ENCODE measurements around the gene MLX. TPM values are rescaled to one million over a fixed set of nuclear protein-coding genes. Genes with fewer than 3 reads are reported as not detected.

The MLX gene
- total and polyA plus RNA-seq, 2 of the 8 experiments (the other 6 are each of a cell fraction or from before 2014, with no cell fraction given), result 27.0 to 27.5 TPM

GRCh38 chr17:42547698-42548069, 19.2 kb upstream of the MLX start:
- Histone ChIP-seq H4K5ac (ENCODE audit: insufficient read length, low read depth, low read length) (no peak overlapping the region), H3K56ac (replicated peaks; ENCODE audit: insufficient read length, low read depth, low read length) (no peak overlapping the region), H3K18ac (ENCODE audit: extremely low read depth, low read length) (no peak overlapping the region; the same call in 1 of the 2 replicates), H3K4me1 (replicated peaks in 1 of 4; ENCODE audit: control insufficient read depth in 3 of 4, insufficient read depth in 4 of 4, low read length in 3 of 4) (peaks cover 0 to 8% (median 7%) of the 10 kb centered on the region in 4 experiments; a peak in 4 of 7 replicates), H2BK20ac (ENCODE audit: low read length) (no peak overlapping the region), H3K23me2 (ENCODE audit: low read depth, low read length) (peaks cover 2% of the 10 kb centered on the region; the same call in 1 of the 2 replicates), H3K23ac (ENCODE audit: insufficient read length) (no peak overlapping the region), H2BK12ac (ENCODE audit: low read depth, low read length) (no peak overlapping the region), H3K27ac (ENCODE audit: low read depth, low read length) (no peak overlapping the region), H2AK5ac (ENCODE audit: low read depth, low read length) (no peak overlapping the region), H3K9me3 (ENCODE audit: insufficient read depth in 2 of 2, low read depth in 1 of 2, low read length in 1 of 2) (no peaks in the 10 kb centered on the region), H3K4ac (replicated peaks; ENCODE audit: insufficient read length, low read depth, low read length) (peak overlapping the region; percentile 85), H4K8ac (ENCODE audit: extremely low read depth, insufficient read depth, low read length) (peak overlapping the region; percentile 81; the same call in 1 of the 2 replicates), H3K9ac (replicated peaks in 1 of 4; ENCODE audit: extremely low read depth in 1 of 4, low read depth in 3 of 4, low read length in 3 of 4) (0 out of 7 replicates have a peak overlapping the region, but pooled peaks of 1 of the 4 experiments have one; percentile 0), H3K14ac (ENCODE audit: insufficient read length) (no peak overlapping the region), H4K20me1 (replicated peaks in 1 of 2; ENCODE audit: control insufficient read depth in 1 of 2, insufficient read depth in 2 of 2, low read length in 2 of 2) (peaks cover 0 to 4% of the 10 kb centered on the region in 2 experiments), H2BK5ac (ENCODE audit: low read depth, low read length) (no peak overlapping the region), H3K36me3 (ENCODE audit: control insufficient read depth in 2 of 4, insufficient read depth in 4 of 4, low read length in 3 of 4) (peaks cover 0 to 8% (median 1%) of the 10 kb centered on the region in 4 experiments; a peak in 4 of 8 replicates), H3K4me2 (ENCODE audit: insufficient read depth in 1 of 2, low read depth in 2 of 2, low read length in 2 of 2) (peak overlapping the region; percentile 48 to 84), H3K27me3 (replicated peaks in 1 of 4; ENCODE audit: control insufficient read depth in 3 of 4, extremely low read depth in 1 of 4, insufficient read depth in 3 of 4, low read length in 3 of 4) (no peaks in the 10 kb centered on the region), H4K91ac (replicated peaks; ENCODE audit: insufficient read length, low read length) (peak overlapping the region; percentile 30), H2BK120ac (replicated peaks; ENCODE audit: low read depth, low read length) (no peak overlapping the region), H2AFZ (ENCODE audit: low read length) (no peak overlapping the region), H3K79me2 (ENCODE audit: control insufficient read depth in 1 of 2, insufficient read depth in 2 of 2, low read length in 2 of 2) (no peaks in the 10 kb centered on the region), H3K79me1 (ENCODE audit: low read depth, low read length) (no peaks in the 10 kb centered on the region), H3K4me3 (ENCODE audit: extremely low read depth in 1 of 4, insufficient read depth in 2 of 4, low read depth in 3 of 4, low read length in 4 of 4) (peak overlapping the region; percentile 31 to 61 (median 37); a peak in 6 of 8 replicates), H2BK15ac (ENCODE audit: low read length) (peak overlapping the region; percentile 88; the same call in 1 of the 2 replicates)
- WGBS, 2 experiments (ENCODE audit: extremely low coverage in 1 of 2, insufficient coverage in 1 of 2, insufficient read length in 1 of 2, insufficient replicate concordance in 2 of 2, low coverage in 1 of 2, low lambda C conversion rate in 2 of 2, missing lambda C conversion rate in 1 of 2), result 94% methylated on average over 13 of the region's 14 CpGs; no CpG with 5 or more reads in 1 of the 2 experiments
- FAIRE-seq (no peak), DNase-seq (ENCODE audit: low read depth in 1 of 2, low spot score in 2 of 2) (no peak)
- TF ChIP-seq TBP (IDR thresholded peaks at IDR 0.05; ENCODE audit: low read depth, low read length), result no peak
- no peak for TF ChIP-seq KDM4A (IDR thresholded peaks at IDR 0.05; ENCODE audit: low read depth, low read length, severe bottlenecking)
- TF ChIP-seq ZNF274 (IDR thresholded peaks at IDR 0.05; ENCODE audit: borderline replicate concordance, extremely low read depth, low read length), result no peak
- no peak for TF ChIP-seq KDM5A (IDR thresholded peaks at IDR 0.05; ENCODE audit: low read length)
- no peak for TF ChIP-seq GABPA (IDR thresholded peaks at IDR 0.05; ENCODE audit: borderline replicate concordance, insufficient read depth, low read length)
- TF ChIP-seq TAF7 (optimal IDR thresholded peaks at IDR 0.05; ENCODE audit: borderline replicate concordance, low read depth, low read length), result no peak
- TF ChIP-seq JUND (IDR thresholded peaks at IDR 0.05; ENCODE audit: low read length), result no peak
- no peak for TF ChIP-seq SP1 (IDR thresholded peaks at IDR 0.05; ENCODE audit: low read depth, low read length)
- TF ChIP-seq RBBP5 (IDR thresholded peaks at IDR 0.05; ENCODE audit: borderline replicate concordance, low read depth, low read length), result no peak
- TF ChIP-seq CBX5 (IDR thresholded peaks at IDR 0.05; ENCODE audit: low read depth, low read length), result no peak
- ChIA-PET CTCF (ENCODE audit: partially characterized antibody) (interaction anchor here (1.4 to 3.0 kb wide), 7 partner anchors 11 to 131 kb away, joined by 3 to 28 read pairs (median 7); partner anchors contain the start of genes MLX, NAGLU and PSMC3IP), POLR2A (ENCODE audit: partially characterized antibody) (interaction anchor here (0.7 to 4.3 kb wide), 11 partner anchors 11 to 134 kb away, joined by 3 to 43 read pairs (median 4); partner anchors contain the start of genes NAGLU, PSMC3IP, RETREG3 and TUBG1)
